Ectodermal cell (in vitro differentiated cells): ENCODE data around the gene USP6NL.
"Not testable (repeated sequence)": the region's sequence is repeated elsewhere in the genome, so short reads cannot be mapped to it uniquely, and the experiment has no call there.

Experiments used
- H3K27ac ChIP-seq: 2 replicates; pipeline ENCODE4 v1.7.0; 2013; ENCODE audit warnings: mild to moderate bottlenecking, low read depth, low read length; ENCODE audit not compliant: insufficient read depth, poor library complexity, severe bottlenecking
- H3K27me3 ChIP-seq: 2 replicates; pipeline ENCODE4 v1.7.0; 2013; ENCODE audit warnings: mild to moderate bottlenecking, low read length; ENCODE audit not compliant: insufficient read depth, control insufficient read depth, poor library complexity, severe bottlenecking
- H3K36me3 ChIP-seq: one replicate; pipeline ENCODE4 v1.7.0; 2013; ENCODE audit warnings: low read length; ENCODE audit not compliant: control insufficient read depth, insufficient read depth
- H3K4me1 ChIP-seq: one replicate; pipeline ENCODE4 v1.7.0; 2013; ENCODE audit warnings: low read length; ENCODE audit not compliant: control insufficient read depth, insufficient read depth
- H3K4me3 ChIP-seq: 2 replicates; pipeline ENCODE4 v1.7.0; 2013; ENCODE audit warnings: low read depth, low read length, control low read depth; ENCODE audit not compliant: insufficient read depth
- H3K9me3 ChIP-seq: 2 replicates; pipeline ENCODE4 v1.7.0; 2013; ENCODE audit warnings: mild to moderate bottlenecking, low read length, moderate library complexity; ENCODE audit not compliant: control insufficient read depth
- WGBS, 2 experiments: methylation state at CpG; one replicate each; pipeline ENCODE4 v1.1.7; 2013; ENCODE audit warnings: missing lambda C conversion rate in 2 of 2; 5-methylcytosine and 5-hydroxymethylcytosine counted together

Gene USP6NL

GRCh38 chr10:11494923-11495322 is 116.5 kb downstream of the USP6NL start:
- H3K27me3 ChIP-seq, H3K9me3 ChIP-seq, H3K4me3 ChIP-seq, H3K27ac ChIP-seq, H3K4me1 ChIP-seq: not testable (repeated sequence)
- 35 to 41% methylated on average over 10 to 12 of the region's 13 CpGs for WGBS, 2 experiments
- H3K36me3 ChIP-seq: peaks cover 24% of the 10 kb centered on the region

DNA sequence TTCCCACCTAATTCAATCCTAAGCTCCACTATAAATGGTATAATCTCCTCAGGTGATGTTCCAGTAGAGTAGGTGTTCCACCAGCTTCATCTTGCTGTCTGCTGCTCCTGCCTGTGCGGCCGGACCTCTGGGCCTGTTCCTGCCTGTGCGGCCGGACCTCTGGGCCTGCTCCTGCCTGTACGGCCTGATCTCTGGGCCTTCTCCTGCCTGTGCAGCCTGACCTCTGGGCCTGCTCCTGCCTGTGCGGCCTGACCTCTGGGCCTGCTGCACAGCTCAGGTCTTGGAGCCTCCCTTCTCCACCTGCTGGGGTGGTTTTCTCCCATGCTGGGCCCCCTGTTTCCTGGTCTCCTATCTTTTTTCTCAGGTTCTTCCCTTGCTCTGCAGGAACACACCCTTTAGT is 117.8 kb downstream of the USP6NL start:
- WGBS, 2 experiments: 97 to 98% methylated on average over 6 of the region's 6 CpGs
- Histone ChIP-seq H3K4me3 (no peak overlapping the region), H3K27ac (no peak overlapping the region), H3K4me1 (no peaks in the 10 kb centered on the region), H3K27me3 (no peaks in the 10 kb centered on the region), H3K36me3 (peaks cover 27% of the 10 kb centered on the region), H3K9me3 (no peaks in the 10 kb centered on the region)

GRCh38 chr10:11491087-11491486 is 120.4 kb downstream of the USP6NL start:
- no peaks in the 10 kb centered on the region for H3K9me3 ChIP-seq
- WGBS, 2 experiments: 90 to 93% methylated on average over 2 of the region's 2 CpGs
- no peak overlapping the region for H3K4me3 ChIP-seq
- no peaks in the 10 kb centered on the region for H3K4me1 ChIP-seq
- no peak overlapping the region for H3K27ac ChIP-seq
- no peaks in the 10 kb centered on the region for H3K27me3 ChIP-seq
- H3K36me3 ChIP-seq: peaks cover 27% of the 10 kb centered on the region

DNA sequence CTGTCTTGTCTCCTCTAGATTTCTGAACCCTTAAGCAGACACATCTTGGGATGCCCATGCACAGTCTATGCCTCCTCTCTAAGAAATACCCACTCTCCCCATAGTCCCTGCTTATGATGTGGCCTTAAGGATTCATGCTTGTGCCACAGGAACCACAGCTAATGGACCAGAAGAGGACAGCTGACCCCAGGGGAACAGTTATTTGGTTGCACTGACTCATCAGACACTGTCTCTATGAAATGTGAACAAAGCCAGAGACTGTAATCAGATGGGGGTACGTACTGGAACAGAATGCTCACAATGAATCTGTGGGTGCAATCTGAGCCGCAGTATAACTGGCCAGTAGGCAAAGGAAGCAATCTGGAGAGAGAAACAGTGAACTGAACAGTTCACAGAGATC is 121.9 kb downstream of the USP6NL start:
- Histone ChIP-seq H3K36me3 (peaks cover 27% of the 10 kb centered on the region), H3K27ac (no peak overlapping the region), H3K27me3 (no peaks in the 10 kb centered on the region), H3K4me1 (no peaks in the 10 kb centered on the region), H3K9me3 (no peaks in the 10 kb centered on the region), H3K4me3 (no peak overlapping the region)
- 95 to 96% methylated on average over 2 of the region's 2 CpGs for WGBS, 2 experiments

DNA sequence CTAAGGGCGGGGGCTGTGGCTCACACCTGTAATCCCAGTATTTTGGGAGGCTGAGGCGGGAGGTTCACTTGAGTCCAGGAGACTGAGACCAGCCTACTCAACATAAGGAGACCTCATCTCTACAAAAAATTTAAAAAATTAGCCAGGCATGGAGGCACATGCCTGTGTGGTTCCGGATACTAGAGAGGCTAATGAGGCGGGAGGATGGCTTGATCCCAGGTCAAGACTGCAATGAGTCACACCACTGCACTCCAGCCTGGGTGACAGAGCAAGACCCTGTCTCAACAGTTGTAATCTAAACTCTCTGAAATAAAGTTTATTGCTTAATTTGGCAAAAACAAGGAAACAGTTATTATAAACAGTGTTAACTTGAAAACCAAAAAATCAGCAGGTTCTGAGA is 123.3 kb downstream of the USP6NL start:
- Histone ChIP-seq H3K27me3 (no peaks in the 10 kb centered on the region), H3K27ac (no peak overlapping the region), H3K36me3 (peaks cover 27% of the 10 kb centered on the region), H3K4me1 (no peaks in the 10 kb centered on the region), H3K9me3 (no peaks in the 10 kb centered on the region), H3K4me3 (no peak overlapping the region)
- WGBS, 2 experiments: 91 to 93% methylated on average over 4 of the region's 4 CpGs

DNA sequence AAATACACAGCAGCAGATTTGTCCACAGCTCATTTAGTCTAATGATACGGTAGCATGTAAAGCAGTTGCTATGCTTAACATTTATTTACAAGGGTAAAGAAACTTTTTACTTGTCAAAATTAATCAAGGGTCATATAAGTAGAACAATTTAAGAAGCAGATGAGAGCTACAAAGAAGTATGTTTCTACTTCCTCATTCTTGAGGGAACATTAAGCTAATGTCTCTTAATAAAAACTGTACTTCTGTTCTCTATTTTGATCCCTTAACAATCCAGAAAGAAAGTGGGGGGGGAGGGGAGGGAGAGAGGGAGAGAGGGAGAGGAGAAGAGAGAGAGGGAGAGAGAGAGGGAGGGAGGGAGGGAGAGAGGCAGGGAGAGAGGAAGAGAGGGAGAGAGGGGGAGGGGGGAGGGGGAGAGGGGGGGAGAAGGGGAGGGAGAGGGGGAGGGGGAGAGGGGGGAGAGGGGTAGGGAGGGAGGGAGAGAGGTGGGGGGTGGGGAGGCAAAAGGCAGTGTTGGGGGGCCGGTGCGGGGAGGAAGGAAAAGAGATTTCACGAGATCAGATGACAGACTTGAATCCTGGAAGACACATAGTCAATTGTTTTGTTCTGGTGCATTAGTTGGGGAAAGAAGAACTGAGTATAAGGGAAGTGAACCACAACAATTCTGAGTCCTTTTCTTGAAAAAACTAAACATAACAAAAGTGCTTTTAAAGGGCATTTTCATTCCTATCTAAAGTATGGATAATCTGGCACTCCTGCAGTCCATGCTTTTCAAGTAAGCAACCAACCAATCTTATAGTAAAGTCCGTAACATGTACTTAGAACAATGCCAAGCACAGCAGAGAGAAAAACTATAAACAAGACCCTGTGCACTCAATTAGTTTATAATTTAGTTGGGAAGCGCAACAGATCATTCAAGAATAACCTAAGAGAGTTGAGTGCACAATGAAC is 128.0 kb downstream of the USP6NL start:
- Histone ChIP-seq H3K27me3 (no peaks in the 10 kb centered on the region), H3K27ac (no peak overlapping the region), H3K36me3 (peaks cover 14% of the 10 kb centered on the region), H3K9me3 (no peaks in the 10 kb centered on the region), H3K4me3 (no peak overlapping the region), H3K4me1 (no peaks in the 10 kb centered on the region)
- WGBS, 2 experiments: 94 to 95% methylated on average over 5 to 6 of the region's 6 CpGs

GRCh38 chr10:11482306-11482705 is 129.1 kb downstream of the USP6NL start:
- H3K4me1 ChIP-seq: no peaks in the 10 kb centered on the region
- H3K36me3 ChIP-seq: peaks cover 14% of the 10 kb centered on the region
- no peaks in the 10 kb centered on the region for H3K9me3 ChIP-seq
- H3K4me3 ChIP-seq: no peak overlapping the region
- H3K27ac ChIP-seq: no peak overlapping the region
- no peaks in the 10 kb centered on the region for H3K27me3 ChIP-seq

GRCh38 chr10:11480687-11481086 is 130.8 kb downstream of the USP6NL start:
- Histone ChIP-seq H3K4me1 (no peaks in the 10 kb centered on the region), H3K36me3 (peaks cover 14% of the 10 kb centered on the region), H3K9me3 (no peaks in the 10 kb centered on the region), H3K4me3 (no peak overlapping the region), H3K27me3 (no peaks in the 10 kb centered on the region), H3K27ac (no peak overlapping the region)
- 91 to 94% methylated on average over 4 of the region's 4 CpGs for WGBS, 2 experiments

- Histone ChIP-seq H3K4me3 (no peak overlapping the region), H3K27me3 (no peaks in the 10 kb centered on the region), H3K27ac (no peak overlapping the region), H3K9me3 (no peaks in the 10 kb centered on the region), H3K36me3 (peaks cover 10% of the 10 kb centered on the region), H3K4me1 (no peaks in the 10 kb centered on the region)
- 92 to 97% methylated on average over 7 of the region's 7 CpGs for WGBS, 2 experiments
Measured at GRCh38 chr10:11479300-11479699, 132.2 kb downstream of the USP6NL start.

DNA sequence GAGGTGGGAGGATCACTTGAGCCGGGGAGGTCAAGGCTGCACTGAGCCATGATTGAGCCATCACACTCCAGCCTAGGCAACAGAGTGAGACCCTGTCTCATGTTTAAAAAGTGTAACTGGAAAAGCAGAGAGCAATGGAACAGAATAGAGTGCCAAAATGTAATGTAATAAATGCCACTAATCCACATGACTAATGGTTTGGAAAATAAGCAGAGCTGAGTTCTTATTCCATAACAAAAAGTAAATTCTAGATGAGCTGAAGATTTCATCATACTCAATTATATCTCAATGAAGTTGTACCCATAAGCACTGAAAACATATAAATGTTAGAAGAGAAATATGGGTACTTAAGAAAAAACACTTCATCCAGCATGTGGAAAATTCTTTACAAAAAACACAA is 132.6 kb downstream of the USP6NL start:
- 95 to 97% methylated on average over 1 of the region's 1 CpG for WGBS, 2 experiments
- H3K36me3 ChIP-seq: peaks cover 10% of the 10 kb centered on the region
- H3K4me3 ChIP-seq: no peak overlapping the region
- no peaks in the 10 kb centered on the region for H3K9me3 ChIP-seq
- H3K27ac ChIP-seq: no peak overlapping the region
- no peaks in the 10 kb centered on the region for H3K4me1 ChIP-seq
- no peaks in the 10 kb centered on the region for H3K27me3 ChIP-seq
